Natural killer cell (primary cell): ENCODE results near the gene KIF6. TPM values are rescaled to one million over a fixed set of nuclear protein-coding genes. Genes with fewer than 3 reads are reported as not detected.

Source experiments
- ATAC-seq, 3 donors: fragments of 150-1000 bp in 2 of 3; fragments of 200-7000 bp in 1 of 3; cut with Tn5 transposase; 1 replicate in 1 of 3; 2 replicates in 2 of 3; pipeline ENCODE4 v1.10.0; 2021; ENCODE audit warnings: mild to moderate bottlenecking in 2 of 3, moderate library complexity in 2 of 3
- DNase-seq, 2 donors: peaks; one replicate each; pipeline versions ENCODE4 v3.0.0 to v3.0.0-alpha.2; 2013 to 2021; ENCODE audit warnings: mixed read lengths in 1 of 2
- H3K27ac ChIP-seq: one replicate; pipeline ENCODE4 v1.5.1; 2013; ENCODE audit warnings: mild to moderate bottlenecking, low read length
- H3K27me3 ChIP-seq: one replicate; pipeline ENCODE4 v1.6.1; 2013; ENCODE audit warnings: low read length; ENCODE audit not compliant: control insufficient read depth, insufficient read depth
- H3K36me3 ChIP-seq: one replicate; pipeline ENCODE4 v1.6.1; 2013; ENCODE audit warnings: low read length; ENCODE audit not compliant: control insufficient read depth, insufficient read depth
- H3K4me1 ChIP-seq: one replicate; pipeline ENCODE4 v1.6.1; 2013; ENCODE audit warnings: low read length; ENCODE audit not compliant: control insufficient read depth, insufficient read depth
- H3K4me3 ChIP-seq: one replicate; pipeline ENCODE4 v1.5.1; 2013; ENCODE audit warnings: low read length
- H3K9me3 ChIP-seq: one replicate; pipeline ENCODE4 v1.6.1; 2013; ENCODE audit warnings: low read length; ENCODE audit not compliant: control insufficient read depth, insufficient read depth
- H3K27ac Mint-ChIP-seq, 2 donors: one replicate each; pipeline ENCODE4 v1.8.0; 2022; ENCODE audit warnings: mild to moderate bottlenecking in 2 of 2, mixed read lengths in 2 of 2, moderate library complexity in 1 of 2
- H3K27me3 Mint-ChIP-seq, 2 donors: one replicate each; pipeline ENCODE4 v1.8.0; 2022; ENCODE audit warnings: low read depth in 2 of 2, mixed read lengths in 2 of 2
- H3K36me3 Mint-ChIP-seq: one replicate; pipeline ENCODE4 v1.8.0; 2022; ENCODE audit warnings: mixed read lengths
- H3K4me1 Mint-ChIP-seq, 2 donors: one replicate each; pipeline ENCODE4 v1.8.0; 2022; ENCODE audit warnings: mixed read lengths in 2 of 2
- H3K4me3 Mint-ChIP-seq: one replicate; pipeline ENCODE4 v1.8.0; 2022; ENCODE audit warnings: mild to moderate bottlenecking, moderate library complexity, mixed read lengths
- H3K9me3 Mint-ChIP-seq, 2 donors: one replicate each; pipeline ENCODE4 v1.8.0; 2022; ENCODE audit warnings: mixed read lengths in 2 of 2
- WGBS: methylation state at CpG from one replicate; pipeline ENCODE4 v1.1.7; 2013; ENCODE audit warnings: missing lambda C conversion rate; ENCODE audit not compliant: insufficient coverage; 5-methylcytosine and 5-hydroxymethylcytosine counted together
- intact Hi-C: fragments of 100-400 bp; cut with micrococcal nuclease; formaldehyde crosslinking; loops from one replicate; pipeline ENCODE4 v1.14.2; 2022
- total RNA-seq, 4 donors: library from RNA; stranded (reverse); fragments of 120-200 nt in 1 of 4; gene quantifications; one replicate each; pipeline versions ENCODE4 v1.2.3 to v1.2.4, GENCODE V29; 2013 to 2022
- TF ChIP-seq, protein P1 (sequence below): fragments of 200-600 bp; IDR thresholded peaks from one replicate; pipeline ENCODE4 v1.8.0; 2022; ENCODE audit warnings: antibody characterized with exemption

The KIF6 gene
- total RNA-seq, 3 donors from 2014 or later (not counting 1 experiment from before 2014, with no cell fraction given): not detected

DNA sequence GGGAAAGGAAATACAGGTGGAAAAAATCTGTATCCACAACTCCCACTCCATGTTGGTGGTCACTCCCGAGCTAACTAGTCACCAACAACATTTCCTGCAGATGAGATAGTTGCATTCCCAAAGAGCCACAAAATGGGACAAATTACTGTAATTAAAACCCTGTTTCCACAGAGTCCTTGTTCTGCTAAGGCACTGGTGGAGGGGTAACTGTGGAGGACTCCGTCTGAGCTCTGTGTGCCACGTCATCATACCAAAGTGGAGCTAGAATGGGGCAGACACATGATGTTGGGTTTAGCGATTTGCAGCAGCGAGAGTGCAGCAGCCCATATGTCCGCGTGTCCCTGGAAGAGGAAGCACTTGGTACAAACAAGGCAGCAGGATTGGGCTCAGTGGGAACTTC, 230.2 kb downstream of the KIF6 start:
- Mint-ChIP-seq H3K27ac (no peak overlapping the region), H3K4me1 (peaks cover 0 to 4% of the 10 kb centered on the region in 2 donors), H3K27me3 (peaks cover 24 to 40% of the 10 kb centered on the region in 2 donors), H3K36me3 (no peaks in the 10 kb centered on the region), H3K4me3 (no peak overlapping the region), H3K9me3 (peaks cover 3% of the 10 kb centered on the region in 2 donors)
- Histone ChIP-seq H3K27me3 (no peaks in the 10 kb centered on the region), H3K4me3 (no peak overlapping the region), H3K4me1 (no peaks in the 10 kb centered on the region), H3K9me3 (no peaks in the 10 kb centered on the region), H3K27ac (no peak overlapping the region), H3K36me3 (no peaks in the 10 kb centered on the region)
- intact Hi-C loops: no loop called here
- WGBS: 83% methylated on average over 7 of the region's 7 CpGs
- no peak for ATAC-seq
- TF ChIP-seq, protein P1, sequence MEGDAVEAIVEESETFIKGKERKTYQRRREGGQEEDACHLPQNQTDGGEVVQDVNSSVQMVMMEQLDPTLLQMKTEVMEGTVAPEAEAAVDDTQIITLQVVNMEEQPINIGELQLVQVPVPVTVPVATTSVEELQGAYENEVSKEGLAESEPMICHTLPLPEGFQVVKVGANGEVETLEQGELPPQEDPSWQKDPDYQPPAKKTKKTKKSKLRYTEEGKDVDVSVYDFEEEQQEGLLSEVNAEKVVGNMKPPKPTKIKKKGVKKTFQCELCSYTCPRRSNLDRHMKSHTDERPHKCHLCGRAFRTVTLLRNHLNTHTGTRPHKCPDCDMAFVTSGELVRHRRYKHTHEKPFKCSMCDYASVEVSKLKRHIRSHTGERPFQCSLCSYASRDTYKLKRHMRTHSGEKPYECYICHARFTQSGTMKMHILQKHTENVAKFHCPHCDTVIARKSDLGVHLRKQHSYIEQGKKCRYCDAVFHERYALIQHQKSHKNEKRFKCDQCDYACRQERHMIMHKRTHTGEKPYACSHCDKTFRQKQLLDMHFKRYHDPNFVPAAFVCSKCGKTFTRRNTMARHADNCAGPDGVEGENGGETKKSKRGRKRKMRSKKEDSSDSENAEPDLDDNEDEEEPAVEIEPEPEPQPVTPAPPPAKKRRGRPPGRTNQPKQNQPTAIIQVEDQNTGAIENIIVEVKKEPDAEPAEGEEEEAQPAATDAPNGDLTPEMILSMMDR: no peak
- DNase-seq: no peak

DNA sequence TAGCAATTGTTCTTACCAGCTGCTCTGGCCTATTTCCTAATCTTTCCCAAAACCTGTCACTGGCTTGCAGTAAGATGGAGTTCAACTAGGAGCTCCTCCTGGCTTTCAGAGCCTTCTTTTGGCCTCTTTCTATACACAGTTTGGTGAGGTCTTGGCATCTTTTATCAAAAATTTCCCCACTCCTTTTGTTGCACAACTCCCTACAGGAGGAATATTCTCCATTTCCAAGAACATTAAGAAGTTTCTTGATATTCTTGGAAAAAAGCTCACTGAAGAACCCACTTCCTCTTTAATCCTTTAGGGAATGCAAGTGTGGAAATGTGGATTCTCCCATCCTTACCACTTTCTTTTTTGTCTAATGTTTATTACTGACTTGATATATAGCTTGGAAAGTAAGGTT, 231.4 kb downstream of the KIF6 start:
- intact Hi-C loops: no loop called here

DNA sequence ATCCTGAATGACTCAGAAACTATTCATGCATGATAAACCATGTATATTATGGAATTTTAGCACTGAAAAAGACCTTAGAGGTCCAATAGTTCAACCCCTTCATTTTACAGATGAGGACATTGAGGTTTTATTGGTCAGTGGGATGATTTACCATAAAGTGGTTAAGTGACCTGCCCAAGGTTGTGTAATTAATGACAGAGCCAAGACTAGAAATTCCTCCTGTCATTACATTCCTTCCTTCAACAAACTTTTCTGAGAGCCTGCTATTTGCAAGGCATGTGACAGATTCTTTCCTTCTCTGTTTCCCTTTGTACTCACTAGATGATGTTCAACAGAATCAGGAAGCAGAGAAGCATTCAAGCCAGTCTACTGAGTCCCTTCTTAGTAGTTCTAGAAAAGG, 232.0 kb downstream of the KIF6 start:
- H3K27ac ChIP-seq: no peak overlapping the region
- H3K27me3 Mint-ChIP-seq: peaks cover 26 to 53% of the 10 kb centered on the region in 2 donors
- H3K27ac Mint-ChIP-seq: no peak overlapping the region
- H3K27me3 ChIP-seq: no peaks in the 10 kb centered on the region
- TF ChIP-seq, protein P1: no peak
- ATAC-seq (no peak), DNase-seq (no peak)
- H3K36me3 Mint-ChIP-seq: no peaks in the 10 kb centered on the region
- H3K36me3 ChIP-seq: no peaks in the 10 kb centered on the region
- H3K9me3 Mint-ChIP-seq: no peaks in the 10 kb centered on the region
- H3K4me1 ChIP-seq: no peaks in the 10 kb centered on the region
- no peak overlapping the region for H3K4me3 ChIP-seq
- peaks cover 0 to 4% of the 10 kb centered on the region in 2 donors for H3K4me1 Mint-ChIP-seq
- intact Hi-C loops: no loop called here
- no peak overlapping the region for H3K4me3 Mint-ChIP-seq
- no peaks in the 10 kb centered on the region for H3K9me3 ChIP-seq

More for the DNA sequence above, 231.4 kb downstream of the KIF6 start:
- Mint-ChIP-seq H3K9me3 (no peaks in the 10 kb centered on the region), H3K36me3 (no peaks in the 10 kb centered on the region), H3K4me1 (peaks cover 0 to 4% of the 10 kb centered on the region in 2 donors), H3K27ac (no peak overlapping the region), H3K4me3 (no peak overlapping the region), H3K27me3 (peaks cover 28 to 50% of the 10 kb centered on the region in 2 donors)
- Histone ChIP-seq H3K4me1 (no peaks in the 10 kb centered on the region), H3K36me3 (no peaks in the 10 kb centered on the region), H3K9me3 (no peaks in the 10 kb centered on the region), H3K27ac (no peak overlapping the region), H3K4me3 (no peak overlapping the region), H3K27me3 (no peaks in the 10 kb centered on the region)
- ATAC-seq (no peak), DNase-seq (no peak)
- TF ChIP-seq, protein P1: no peak

DNA sequence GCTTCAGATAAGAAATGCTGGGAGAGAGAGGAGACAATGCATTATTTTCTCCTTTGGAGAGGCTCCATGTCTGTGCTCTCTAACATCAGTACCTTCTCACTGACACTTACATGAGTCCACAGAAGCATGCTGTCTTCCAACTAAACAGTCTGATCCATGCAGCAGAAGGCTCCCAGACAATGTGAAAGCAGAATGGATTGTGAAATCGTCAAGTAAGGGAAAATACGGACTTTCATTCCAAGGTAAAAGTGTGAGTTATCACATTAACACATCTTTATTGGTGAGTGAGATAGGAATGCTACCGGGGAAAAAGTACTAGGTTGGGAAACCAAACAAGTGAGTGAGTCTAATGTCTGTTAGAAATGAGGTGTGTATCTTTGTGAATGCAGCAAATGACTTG, 235.1 kb downstream of the KIF6 start:
- Mint-ChIP-seq H3K27ac (no peak overlapping the region), H3K36me3 (no peaks in the 10 kb centered on the region), H3K27me3 (peaks cover 21 to 37% of the 10 kb centered on the region in 2 donors), H3K9me3 (no peaks in the 10 kb centered on the region), H3K4me3 (no peak overlapping the region), H3K4me1 (peaks cover 0 to 4% of the 10 kb centered on the region in 2 donors)
- 92% methylated on average over 3 of the region's 3 CpGs for WGBS
- no peaks in the 10 kb centered on the region for H3K36me3 ChIP-seq
- no peak overlapping the region for H3K27ac ChIP-seq
- no peak for DNase-seq
- TF ChIP-seq, protein P1: no peak
- H3K4me1 ChIP-seq: no peaks in the 10 kb centered on the region
- no peaks in the 10 kb centered on the region for H3K9me3 ChIP-seq
- intact Hi-C loops: no loop called here
- ATAC-seq: no peak
- H3K27me3 ChIP-seq: no peaks in the 10 kb centered on the region
- H3K4me3 ChIP-seq: no peak overlapping the region
